Retinal pigment epithelial cell (primary cell): Measurements from ENCODE around the gene TENM4.

Source experiments
- DNase-seq: peaks from one replicate; pipeline ENCODE4 v3.0.0-alpha.2; 2010; ENCODE audit warnings: low read depth
- H3K4me3 ChIP-seq: 2 replicates; pipeline ENCODE4 v1.5.1; 2011; ENCODE audit warnings: mild to moderate bottlenecking, low read length, control low read depth, moderate library complexity
- TF ChIP-seq, protein P1 (sequence below): conservative IDR thresholded peaks from 2 replicates; pipeline ENCODE4 v1.5.1; 2011; ENCODE audit warnings: low read depth, low read length, control low read depth, inconsistent platforms

Gene TENM4

DNA sequence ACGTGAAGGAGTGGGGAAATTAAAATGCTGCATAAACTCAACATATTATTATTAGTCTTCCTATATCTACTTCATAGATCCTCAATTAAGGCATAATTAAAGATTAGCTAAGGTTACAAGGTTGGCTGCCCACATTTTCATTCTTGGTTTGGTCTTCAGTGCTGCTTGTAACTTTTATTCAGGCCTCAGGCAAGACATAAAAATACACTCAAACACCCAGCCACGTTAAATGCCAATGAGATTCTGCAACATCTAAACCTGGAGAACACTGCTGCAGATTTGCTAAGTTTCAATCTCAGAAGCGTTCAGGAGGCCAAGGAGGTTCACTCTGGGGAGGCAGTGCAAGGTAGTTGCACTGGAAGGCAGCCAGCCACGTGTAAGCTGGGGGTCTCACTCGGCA, 507.5 kb downstream of the TENM4 start:
- TF ChIP-seq, protein P1, sequence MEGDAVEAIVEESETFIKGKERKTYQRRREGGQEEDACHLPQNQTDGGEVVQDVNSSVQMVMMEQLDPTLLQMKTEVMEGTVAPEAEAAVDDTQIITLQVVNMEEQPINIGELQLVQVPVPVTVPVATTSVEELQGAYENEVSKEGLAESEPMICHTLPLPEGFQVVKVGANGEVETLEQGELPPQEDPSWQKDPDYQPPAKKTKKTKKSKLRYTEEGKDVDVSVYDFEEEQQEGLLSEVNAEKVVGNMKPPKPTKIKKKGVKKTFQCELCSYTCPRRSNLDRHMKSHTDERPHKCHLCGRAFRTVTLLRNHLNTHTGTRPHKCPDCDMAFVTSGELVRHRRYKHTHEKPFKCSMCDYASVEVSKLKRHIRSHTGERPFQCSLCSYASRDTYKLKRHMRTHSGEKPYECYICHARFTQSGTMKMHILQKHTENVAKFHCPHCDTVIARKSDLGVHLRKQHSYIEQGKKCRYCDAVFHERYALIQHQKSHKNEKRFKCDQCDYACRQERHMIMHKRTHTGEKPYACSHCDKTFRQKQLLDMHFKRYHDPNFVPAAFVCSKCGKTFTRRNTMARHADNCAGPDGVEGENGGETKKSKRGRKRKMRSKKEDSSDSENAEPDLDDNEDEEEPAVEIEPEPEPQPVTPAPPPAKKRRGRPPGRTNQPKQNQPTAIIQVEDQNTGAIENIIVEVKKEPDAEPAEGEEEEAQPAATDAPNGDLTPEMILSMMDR = no peak
- H3K4me3 ChIP-seq = no peak overlapping the region
- no peak for DNase-seq

DNA sequence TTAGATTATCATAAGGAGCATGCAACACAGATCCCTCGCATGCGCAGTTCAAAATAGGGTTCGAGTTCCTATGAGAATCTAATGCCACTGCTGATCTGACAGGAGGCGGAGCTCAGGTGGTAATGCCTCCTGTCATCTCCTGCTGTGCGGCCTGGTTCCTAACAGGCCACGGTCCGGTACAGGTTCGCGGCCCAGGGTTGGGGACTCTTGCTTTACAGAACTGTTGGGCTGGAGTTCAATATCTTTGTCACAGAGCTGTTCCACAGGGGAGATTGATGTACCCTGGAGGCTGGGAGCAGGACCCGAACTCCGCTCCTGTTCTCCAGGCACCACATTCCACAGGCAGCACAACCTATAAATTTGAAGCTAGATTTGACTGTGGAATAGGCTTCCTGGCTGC, 508.1 kb downstream of the TENM4 start:
- TF ChIP-seq, protein P1 = no peak
- H3K4me3 ChIP-seq = no peak overlapping the region
- no peak for DNase-seq

DNA sequence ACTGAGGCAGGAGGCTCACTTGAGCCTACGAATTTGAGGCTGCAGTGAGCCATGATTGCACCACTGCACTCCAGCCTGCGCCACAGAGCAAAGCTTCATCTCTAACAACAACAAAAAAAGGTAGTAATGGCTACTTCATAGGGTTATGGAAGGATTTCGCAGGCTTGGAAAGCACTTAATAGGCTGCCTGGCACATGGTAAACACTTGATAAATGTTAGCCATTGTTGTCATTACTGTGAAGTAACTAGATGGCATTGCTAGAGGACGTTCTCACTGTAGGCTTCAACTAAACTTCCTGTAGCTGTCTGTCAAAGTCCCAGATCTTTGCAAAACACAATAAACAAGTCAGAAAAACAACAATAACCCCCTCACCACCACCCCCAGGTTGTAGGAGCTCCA, 508.9 kb downstream of the TENM4 start:
- H3K4me3 ChIP-seq = no peak overlapping the region
- TF ChIP-seq, protein P1 = no peak
- no peak for DNase-seq

DNA sequence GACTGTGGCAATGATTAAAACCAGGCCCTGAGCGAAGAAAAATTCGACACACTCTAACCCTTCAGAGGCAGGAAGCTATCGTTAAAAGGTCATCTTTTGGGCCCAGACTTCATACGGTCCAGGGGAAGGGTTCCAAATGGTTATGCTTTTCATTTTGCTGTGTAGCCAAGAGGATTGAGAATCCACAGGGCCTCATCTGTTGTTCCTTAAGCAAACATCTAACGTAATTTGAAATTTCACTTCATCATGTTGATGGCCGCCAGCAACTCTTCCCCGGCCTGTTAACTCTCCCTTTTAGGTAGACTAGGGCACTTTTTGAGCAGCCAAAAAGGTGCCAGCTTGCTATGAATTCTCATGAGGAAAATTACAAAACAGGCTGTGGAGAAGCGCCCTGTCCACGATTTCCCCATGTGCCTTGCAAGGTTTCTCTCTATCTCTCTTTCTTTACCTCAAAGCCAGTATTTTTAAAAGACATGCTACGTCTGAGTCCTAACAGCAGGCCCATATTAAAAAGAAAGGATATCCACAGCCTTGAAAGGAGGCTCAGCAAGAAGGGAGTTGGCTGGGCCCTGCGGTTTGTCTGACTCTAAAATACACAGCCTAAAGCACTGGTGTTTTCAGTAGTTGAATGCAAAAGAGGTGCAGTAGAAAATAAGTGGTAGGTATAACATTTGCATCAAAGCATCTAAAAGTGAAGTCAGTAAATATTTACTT, 509.9 kb downstream of the TENM4 start:
- TF ChIP-seq, protein P1 = no peak
- no peak overlapping the region for H3K4me3 ChIP-seq
- no peak for DNase-seq

DNA sequence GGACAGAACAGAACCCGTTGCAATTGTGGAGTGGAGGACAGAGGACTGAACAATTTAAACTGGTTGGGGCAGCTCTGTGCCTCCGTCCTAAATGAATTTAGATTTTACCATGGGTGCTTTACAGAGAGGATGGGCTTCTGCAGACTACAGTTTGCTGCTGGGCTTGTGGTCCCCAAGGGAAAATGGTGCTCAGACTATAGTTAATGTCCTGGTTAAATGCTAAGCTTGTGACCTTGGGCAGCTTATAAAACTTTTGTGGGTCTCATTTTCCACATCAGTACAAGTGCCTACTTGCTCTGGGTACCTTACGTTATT, 511.0 kb downstream of the TENM4 start:
- no peak overlapping the region for H3K4me3 ChIP-seq
- DNase-seq = no peak
- TF ChIP-seq, protein P1 = no peak

DNA sequence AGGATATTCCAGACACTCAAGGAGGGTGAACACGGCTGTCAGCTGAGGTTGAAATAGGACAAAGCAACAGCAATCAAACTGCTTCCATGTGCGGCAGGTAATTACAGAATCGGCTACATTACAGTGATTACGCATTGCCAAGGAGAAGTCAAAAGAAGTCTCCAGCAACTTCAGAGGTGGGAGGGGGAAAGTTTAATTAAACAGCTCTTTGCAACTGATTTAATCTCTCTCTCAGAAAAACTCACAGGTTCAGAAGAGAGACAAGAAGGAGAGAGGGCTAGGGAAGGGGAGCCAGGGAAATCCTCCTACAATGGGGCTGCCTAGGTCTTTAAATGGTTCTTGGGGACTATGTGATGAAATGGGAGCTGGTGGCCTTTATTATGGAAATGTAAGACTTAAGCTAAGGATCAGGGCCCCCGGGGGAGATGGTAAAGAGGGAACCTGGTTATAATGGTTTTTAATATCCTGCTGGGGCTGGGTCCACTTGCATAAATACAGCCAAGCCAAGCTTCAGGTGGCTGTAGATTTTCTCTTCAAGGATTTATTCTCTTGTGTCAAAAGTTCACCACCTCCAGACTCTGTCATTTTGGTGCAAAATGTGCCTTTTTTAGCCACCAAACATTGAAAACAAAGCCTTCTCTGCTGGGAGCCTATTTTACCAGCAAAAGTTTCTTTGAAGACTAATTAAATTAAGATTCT, 511.5 kb downstream of the TENM4 start:
- H3K4me3 ChIP-seq = no peak overlapping the region
- TF ChIP-seq, protein P1 = no peak
- no peak for DNase-seq

DNA sequence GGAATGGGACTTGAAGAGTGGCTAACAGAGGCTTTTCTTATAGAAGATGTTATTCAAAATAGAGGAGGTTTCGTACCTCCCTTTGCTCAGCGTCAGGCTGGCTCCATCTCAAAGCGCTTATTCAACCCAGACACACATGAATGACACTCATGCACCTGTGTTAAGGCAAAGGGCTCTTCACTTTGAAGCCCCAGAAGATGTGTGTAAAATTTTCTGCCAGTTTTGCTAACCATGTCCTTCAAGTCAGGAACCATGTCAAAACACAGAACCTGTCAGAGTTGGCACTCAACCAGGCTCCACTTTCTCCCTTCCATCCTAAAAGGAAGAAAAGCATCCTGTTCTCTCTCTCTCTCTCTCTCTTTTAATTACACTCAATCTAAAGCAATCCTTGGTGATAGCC, 513.3 kb downstream of the TENM4 start:
- no peak overlapping the region for H3K4me3 ChIP-seq
- TF ChIP-seq, protein P1 = no peak
- no peak for DNase-seq
